Activated T-cell treated with anti-CD3 and anti-CD28 coated beads for 1 hour (primary cell): ENCODE data around the gene IQSEC3.
"Not testable (repeated sequence)": the region's sequence is repeated elsewhere in the genome, so short reads cannot be mapped to it uniquely, and the experiment has no call there.

Source experiments
- DNase-seq: peaks from one replicate; pipeline ENCODE4 v3.0.0-alpha.2; 2020; ENCODE audit warnings: low read depth

The IQSEC3 gene

DNA sequence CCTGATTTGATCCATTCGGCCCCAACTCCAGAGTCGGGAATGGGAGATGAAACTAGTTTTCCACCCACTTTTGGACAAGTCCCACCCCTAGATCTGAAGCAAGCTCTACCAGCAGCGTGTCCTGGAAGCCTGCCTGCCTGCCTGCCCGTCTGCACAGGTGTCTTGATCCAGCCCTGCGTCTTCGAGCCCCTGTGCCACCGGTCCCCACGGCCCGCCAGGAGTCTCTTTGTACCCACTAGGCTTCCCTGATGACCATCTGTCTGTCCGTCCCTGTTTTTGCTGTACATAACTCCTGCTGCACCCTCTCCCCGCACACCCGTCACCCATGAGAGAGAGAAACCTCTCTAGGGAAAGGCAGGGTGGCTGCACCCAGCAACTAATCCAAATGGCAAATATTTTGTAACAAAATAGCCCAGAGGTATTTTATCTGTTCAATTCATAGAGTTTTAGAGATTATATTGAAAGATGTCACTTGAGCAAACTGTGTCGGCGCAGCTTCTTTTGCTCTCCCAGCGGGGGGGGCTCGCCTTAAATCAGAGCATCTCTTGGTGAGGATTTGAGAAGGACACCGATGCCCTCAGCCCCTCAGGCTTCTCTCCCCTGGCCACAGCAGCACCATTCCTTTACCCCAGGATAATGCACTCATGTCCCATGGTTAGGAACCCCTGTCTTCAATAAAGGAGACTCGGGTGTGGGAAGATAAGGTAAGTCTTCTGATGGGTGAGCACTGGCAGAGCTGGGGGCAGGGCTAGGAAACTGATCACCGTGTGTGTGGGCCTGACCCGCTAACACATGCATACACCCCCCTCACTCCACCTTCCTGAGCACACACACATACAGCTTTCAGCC, 111.6 kb downstream of the IQSEC3 start:
- no peak for DNase-seq

DNA sequence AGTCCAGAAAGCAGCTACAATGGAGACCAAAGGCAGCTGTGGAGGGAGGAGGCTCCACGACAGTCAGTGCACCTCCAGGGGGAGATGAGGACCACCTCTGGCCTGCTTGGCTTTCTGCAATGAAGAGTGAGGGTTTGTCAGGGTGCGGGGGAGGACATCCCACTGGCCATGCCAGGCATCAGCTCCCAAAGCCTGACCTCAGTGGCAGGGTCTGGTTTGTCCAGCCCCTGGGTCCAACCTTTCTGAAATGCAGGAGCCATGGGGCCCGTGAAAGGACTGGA, 112.2 kb downstream of the IQSEC3 start:
- DNase-seq, result no peak

DNA sequence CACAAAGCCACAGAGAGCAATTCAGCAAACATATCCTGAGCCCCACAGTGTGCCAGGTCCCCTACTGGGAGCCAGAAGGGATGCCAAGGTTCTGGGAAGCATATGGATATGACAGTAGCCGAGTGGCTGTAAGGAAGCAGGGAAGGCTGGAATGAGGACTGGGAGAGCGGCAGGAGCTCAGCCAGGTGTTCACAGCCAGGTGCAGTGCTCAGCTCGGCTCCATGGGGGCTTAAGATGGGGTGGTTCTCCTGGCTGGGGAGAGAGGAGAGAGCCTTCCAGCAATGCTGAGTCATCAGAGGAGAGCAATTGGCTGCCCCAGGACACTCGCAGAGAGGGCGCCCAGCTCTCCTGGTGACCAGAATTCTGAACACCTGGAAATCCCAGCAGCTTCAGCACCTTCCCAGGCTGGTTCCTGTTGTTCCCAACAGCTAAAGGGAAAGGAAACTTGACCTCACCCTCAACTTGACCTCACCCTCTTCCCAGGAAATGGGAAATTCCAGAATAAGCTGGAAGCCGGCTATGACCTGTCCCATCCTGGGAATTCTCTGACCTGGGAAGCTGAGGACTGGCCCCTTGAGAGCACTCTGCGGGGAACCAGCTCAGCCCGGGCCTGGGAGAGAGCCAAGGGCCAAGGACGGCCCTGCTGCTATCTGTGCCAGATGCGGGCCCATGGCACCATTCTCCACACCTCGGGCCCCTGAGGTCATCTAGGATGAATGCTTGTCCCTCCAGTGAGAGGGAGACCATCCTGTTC, 112.7 kb downstream of the IQSEC3 start:
- DNase-seq, result no peak

DNA sequence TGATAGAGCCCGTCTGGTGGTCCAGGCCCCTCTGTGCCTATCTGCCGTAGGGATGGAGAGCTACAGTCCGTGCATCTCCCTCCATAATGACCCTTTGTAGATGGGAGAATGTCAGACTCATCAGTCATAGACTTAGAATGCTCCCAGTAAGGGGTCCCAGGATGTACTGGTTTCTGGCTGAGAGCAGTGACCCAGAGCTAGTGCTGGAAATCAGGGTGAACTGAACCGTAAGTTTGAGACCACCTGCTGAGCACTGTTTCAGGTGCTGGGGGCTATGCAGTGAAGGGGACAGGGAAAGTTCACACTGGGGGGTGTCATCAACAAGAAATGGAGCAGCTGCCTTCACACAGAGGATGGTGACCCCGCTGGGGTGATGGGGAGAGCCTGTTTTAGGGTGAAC, 113.3 kb downstream of the IQSEC3 start:
- DNase-seq, result no peak

DNA sequence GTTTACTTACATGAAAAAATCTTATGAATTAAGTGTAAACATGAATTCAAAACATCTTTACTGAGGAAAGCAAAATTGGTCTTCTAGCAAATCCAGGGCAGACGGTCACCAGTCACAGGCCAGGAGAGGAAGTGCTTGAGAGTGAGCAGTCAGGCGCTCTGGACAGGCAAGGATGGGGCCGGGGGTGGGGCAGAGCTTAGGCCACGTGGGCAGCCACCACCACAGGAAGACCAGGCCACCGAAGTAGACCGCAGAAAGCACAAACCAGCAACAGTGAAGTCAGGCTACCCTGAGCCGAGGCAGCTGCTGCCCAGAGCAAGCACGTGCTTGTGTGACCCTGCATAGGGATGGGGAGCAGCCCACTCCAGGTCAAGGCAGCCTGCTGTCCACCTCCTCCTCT, 113.9 kb downstream of the IQSEC3 start:
- DNase-seq, result no peak

DNA sequence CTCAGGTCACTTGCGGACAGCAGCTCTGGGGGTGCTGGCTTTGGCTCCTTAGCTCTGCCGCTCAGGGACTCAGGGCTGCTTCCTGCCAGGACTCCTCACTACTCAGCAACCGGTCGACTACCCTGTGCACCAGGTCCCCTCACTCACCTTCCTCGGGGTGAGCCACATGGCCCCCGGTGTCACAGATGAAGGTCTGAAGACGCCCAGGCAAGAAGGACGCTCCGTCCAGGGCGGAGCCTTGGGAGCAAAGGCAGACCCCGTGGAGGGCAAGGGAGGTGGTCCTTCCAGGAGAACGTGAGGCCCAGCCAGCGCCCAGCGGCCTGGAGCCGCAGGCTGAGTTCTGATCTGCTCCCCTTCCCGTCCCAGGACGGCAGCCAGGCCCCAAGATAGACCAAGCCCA, 115.4 kb downstream of the IQSEC3 start:
- DNase-seq, result no peak

DNA sequence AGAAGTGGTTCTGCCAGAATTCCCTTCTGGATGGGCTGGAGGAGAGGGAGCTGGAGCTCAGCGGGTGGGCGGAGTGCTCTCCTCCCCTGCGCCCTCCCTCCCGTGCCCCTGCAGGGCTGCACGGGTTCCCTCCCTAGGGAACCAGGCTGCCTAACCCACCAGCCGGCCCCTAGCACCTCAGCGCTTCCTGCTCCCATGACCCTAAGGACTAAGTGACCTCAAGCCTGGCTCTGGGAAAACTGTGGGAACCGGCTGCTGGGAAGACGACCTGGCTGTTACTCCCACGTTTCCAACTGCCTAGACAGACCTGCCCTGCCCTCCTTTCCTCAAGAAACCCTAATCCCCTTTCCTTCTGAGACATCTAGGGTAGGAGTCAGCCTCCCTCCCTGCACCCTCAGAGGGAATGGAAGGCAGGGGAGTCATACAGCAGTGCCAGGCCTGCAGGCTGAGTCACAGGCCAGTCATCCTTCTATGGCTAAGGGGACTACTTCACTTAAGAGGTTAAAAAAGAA, 115.9 kb downstream of the IQSEC3 start:
- DNase-seq, result no peak

DNA sequence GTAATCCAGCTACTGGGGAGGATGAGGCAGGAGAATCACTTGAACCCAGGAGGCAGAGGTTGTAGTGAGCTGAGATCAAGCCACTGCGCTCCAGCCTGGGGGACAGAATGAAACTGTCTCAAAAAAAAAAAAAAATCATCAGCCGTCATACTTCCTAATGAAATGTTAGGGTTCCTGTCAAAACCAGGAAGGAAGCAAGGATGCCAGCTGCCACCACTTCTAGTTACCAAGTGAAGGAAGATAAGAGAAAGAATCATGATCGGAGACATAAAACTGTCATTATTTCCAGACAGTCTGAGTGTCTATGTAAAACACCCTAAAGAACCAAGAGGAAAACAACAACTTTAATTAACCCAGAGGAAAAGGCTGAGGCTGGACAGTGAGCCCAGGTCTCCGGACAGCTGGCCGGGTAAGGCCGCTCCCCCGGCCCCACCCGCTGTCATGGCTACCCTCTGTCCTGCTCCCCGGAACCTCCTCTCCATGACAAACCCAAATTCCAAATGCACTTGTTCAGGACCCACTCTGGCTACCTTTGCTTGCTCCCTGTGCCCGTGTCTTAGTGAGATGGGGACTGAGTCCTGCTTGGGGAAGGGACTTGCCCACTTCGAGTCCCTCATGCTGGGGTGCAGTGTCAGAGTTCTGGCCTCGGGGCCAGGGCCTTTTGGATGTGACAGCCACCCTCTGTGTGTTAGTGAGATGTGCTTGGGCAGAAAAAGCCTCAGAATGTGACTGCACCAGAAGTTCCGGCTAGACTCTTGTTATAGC, 118.4 kb downstream of the IQSEC3 start:
- DNase-seq, result no peak

DNA sequence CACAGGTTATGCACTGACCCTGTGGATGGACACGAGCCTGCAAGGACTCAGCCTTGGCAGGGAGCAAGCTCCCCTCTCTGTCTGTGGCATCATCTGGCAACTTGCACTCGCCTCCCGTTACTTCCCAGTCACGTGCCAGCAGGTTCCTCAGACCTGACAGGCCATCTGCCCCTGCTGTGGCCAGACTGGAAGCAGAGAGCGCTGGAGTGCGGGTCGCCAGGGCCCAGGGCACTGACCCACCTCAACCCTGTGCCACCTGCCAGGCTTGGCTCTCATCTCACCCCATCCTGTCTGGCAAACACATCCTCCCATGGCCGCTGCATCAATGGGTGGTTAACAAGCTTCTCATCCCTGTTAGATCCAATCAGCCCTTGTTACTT, 119.0 kb downstream of the IQSEC3 start:
- no peak for DNase-seq

DNA sequence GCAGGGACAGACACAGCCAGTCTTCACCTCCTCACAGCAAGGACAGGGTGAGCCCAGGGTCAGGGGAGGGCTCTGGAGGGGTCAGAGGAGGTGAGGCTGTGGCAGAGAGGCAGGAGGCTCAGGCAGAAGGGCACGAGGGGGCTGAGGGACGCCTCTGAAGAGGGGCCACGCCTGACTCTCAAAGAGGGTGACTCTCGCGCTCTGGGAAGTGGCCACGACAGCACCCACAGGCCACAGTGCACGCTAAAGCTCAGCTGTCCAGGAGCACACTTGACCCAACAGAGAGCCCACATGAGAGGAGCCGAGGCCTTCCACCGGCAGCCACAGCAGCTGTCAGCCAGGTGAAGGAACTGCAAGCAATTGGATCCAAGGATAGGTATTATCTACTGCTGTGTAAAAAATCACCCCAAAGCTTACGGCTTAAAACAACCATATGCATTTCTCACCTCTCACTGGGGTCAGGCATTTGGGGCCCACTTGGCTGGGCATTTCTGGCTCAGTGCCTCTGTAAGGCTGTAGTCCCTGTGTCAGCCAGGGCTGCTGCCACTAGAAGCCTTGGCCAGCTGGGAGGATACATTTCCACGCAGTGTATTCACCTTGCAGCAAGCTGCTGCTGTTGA, 119.5 kb downstream of the IQSEC3 start:
- no peak for DNase-seq

DNA sequence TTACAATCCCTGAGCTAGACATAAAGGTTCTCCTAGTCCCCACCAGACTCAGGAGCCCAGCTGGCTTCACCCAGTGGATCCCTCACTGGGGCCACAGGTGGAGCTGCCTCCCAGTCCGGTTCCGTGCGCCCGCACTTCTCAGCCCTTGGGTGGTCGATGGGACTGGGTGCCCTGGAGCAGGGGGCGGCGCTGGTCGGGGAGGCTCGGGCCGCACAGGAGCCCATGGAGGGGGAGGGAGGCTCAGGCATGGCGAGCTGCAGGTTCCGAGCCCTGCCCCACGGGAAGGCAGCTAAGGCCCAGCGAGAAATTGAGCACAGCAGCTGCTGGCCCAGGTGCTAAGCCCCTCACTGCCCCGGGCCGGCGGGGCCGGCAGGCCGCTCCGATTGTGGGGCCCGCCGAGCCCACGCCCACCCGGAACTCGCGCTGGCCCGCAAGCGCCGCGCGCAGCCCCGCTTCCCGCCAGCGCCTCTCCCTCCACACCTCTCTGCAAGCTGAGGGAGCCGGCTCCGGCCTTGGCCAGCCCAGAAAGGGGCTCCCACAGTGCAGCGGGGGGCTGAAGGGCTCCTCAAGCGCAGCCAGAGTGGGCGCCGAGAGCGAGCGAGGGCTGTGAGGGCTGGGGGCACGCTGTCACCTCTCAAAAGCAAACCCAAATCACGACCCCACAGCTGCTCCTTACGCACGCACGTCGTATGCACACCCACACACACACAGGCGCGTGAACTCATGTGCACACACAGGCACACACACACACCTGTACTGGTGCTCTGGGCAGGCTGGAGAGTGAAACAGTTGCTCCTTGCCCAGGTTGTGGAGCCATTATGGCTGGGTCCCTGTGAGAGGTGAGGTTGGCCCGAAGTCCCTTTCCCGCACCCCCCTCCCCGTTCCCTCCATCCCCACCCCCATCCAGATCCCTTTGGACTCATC, 121.7 kb downstream of the IQSEC3 start:
- not testable (repeated sequence) for DNase-seq

DNA sequence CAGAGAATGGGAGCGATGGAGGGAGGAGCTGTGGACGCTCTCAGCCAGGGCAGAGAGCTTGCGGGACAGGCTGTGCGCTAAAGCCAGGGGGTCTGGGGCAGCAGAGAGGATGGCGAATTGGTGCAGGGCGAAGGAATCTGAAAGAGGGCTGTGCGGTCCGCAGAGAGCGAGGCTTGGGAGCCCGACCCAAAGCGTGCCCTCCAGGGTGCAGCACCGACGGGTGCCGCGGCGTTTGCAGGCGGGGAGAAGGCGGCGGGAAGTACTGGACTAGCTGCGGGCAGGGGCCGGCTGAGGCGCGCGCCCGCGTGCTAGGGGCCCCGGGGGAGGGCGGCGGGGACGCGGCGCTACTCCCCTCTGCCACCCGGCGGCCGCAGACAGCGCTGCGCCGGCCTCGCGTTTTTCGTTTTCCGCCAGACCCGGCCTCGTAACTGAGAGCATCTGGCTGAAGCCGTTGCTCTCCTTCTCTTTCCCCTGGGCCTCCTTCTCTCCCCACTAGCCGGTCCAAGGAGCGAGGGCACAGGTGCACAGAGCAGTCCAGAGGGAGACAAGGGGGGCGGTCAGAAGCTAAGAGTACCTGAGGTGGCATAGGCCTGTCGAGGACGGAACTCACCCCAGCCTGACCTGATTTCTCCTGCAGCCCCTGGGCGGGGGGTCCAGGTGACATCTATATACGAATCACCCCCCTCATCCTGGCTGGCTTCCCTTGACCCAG, 122.5 kb downstream of the IQSEC3 start:
- peak; percentile 6 for DNase-seq

DNA sequence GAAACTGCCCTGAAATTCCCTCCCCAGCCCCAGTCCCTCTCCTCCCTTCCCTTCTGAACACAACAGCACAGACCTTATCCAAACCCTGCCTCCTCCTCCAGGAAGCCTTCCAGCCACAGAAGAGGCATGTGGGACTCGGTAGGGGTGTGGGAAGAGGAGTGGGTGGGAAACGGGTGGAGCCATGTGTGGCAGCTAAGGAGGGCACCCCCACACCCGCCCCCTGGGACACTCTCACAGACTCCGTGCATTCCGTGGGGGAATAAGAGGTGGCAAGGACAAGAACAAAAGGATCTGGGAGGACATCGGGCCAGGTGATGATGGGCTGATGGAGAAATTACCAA, 123.0 kb downstream of the IQSEC3 start:
- no peak for DNase-seq

DNA sequence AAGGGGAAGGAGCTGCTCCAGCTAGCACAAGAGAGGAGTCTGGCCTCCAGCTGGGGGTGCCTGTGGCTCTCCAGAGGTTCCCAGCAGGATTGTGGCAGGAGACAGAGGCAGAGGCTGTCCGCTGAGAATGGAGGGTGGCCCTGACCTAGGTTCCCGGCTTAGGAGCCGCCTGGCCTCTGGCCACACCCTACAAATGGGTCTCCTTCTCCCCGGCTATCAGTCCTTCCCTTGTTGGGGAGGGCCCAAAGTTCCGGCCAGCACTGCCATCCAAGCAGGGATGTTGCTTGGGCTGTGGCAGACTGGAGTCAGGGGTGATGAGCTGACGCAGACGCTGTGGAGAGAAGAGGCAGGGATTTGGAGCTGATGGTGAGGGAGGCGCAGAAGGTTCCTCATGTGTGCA, 124.3 kb downstream of the IQSEC3 start:
- no peak for DNase-seq

DNA sequence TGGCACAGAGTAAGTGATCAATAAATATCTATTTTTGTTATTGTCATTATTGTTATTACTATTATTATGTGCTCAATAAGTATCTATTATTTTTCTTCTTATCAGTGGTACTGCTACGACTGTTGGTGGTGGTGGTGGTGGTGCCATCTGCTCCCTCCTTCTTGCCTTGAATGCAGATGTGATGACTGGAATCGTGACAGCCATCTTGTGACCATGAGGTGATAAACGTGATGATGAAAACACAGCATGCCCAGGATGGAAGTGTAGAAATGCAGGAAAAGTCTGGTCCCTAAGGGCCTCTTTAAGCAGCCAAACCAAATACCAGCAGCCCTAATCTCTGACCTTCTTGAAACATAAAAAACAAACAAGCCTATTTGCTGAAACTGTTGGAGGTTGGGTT, 125.0 kb downstream of the IQSEC3 start:
- no peak for DNase-seq

DNA sequence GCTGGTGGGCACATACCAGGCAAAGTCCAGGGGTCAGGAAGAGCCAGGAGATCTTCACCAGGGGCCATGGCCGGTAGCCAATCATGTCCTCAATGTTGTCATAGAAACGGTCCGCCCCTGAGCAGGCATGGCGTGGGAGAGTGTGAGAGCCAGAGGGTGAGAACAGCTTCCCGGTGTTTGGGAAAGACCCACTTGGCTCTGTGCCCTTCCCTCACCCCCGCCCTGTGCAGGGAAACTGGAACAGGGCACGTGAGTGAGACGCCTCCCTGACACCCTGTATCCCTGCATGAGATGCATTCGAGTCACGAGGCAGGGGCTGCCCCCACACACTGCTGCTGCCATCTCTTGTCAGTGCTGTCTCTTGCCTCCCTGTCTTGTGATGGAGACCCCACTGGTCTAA, 126.7 kb downstream of the IQSEC3 start:
- DNase-seq, result no peak

DNA sequence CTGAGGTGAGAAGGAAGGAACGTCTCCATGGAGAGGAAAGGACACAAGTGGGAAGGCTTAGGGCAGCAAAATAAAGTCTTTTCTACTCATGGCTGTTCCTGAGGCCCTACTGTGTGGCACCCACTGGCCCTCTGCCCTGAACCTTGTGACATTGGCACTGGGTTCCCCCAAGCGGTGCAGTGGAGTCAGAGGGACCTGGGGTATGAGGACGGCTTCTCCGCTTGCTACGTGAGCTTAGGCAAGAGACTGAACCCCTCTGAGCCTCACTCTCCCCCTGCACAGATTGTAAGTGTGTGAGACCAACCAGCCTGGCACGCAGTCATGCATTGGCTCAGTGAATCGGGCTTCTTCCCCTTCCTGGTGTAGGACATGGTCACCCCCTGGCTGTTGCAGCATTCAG, 127.7 kb downstream of the IQSEC3 start:
- DNase-seq, result no peak

DNA sequence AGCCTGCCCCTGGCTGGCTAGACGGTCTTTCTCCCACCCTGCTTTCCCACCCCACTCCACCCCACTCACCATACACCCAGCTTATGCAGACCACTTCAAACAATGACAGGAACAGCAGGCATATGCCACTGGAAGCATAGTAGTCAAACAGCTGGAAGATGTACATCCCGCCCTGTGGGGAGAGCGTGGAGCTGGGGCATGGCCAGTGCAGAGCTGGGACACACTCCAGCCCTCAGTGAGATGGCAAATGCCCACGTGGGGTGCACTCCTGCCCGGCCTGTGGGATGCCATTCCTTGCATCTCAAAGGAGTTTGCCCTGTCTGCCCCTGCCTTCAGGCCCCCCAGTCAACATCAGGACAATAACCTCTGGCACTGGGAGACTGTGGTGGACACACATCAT, 128.6 kb downstream of the IQSEC3 start:
- DNase-seq, result no peak

DNA sequence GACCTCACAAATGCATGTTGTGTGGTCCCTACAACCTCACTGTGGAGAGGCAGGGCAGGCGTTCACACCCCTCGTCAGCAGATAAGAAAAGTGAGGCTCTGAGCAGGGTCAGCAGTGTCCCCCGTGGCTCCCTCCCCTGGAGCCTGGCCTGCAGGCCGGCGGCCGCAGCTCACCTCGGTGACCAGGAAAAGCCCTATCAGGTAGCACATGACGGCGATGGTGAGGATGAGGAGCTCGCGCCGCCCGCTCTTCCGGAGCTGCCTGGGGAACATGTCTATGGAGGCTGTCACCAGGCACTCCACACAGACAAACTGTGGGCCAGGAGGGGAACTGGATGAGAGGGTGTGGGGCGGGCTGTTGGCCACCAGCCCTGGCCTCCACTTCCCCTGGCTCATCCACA, 129.4 kb downstream of the IQSEC3 start:
- no peak for DNase-seq

DNA sequence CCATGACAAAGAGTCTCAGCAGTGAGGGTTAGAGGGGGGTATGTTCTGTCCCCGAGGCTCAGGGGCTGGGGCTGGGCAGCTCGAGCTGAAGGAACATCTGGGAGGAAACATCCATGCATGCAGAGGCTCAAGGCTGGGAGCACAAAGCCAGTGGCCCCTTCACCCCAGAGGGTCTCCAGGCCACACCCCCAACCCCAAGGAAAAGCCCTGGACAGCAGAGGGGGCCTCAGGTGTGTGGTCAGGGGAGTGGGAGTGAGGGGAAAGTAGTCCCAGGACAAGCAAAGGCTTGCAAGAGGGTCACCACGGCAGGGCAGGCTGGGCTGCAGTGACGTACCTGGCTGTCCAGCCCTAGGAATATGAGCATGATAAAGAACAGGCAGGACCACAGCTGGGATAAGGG, 129.9 kb downstream of the IQSEC3 start:
- no peak for DNase-seq

DNA sequence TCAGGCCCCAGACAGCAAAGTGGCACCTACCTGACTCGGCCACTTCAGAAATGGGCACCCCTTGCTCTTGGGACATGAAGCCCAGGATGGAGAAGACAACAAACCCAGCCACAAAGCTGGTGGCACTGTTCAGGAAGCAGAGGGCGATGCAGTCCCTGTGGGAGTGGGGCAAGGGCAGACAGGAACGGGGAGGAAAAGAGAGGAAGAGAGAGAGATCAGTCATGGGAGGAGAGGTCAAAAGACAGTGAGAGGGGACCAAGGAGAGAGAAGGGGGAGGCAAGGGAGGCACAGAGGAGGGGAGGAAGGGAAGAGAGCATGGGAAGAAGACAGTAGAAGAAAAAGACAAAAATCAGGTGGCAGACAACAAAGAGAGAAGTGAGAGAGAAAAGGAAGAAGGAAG, 130.8 kb downstream of the IQSEC3 start:
- no peak for DNase-seq
